ENCODE data around the gene CLIP3.
"Not testable (repeated sequence)": the region's sequence is repeated elsewhere in the genome, so short reads cannot be mapped to it uniquely, and the experiment has no call there.

The CLIP3 gene

DNA sequence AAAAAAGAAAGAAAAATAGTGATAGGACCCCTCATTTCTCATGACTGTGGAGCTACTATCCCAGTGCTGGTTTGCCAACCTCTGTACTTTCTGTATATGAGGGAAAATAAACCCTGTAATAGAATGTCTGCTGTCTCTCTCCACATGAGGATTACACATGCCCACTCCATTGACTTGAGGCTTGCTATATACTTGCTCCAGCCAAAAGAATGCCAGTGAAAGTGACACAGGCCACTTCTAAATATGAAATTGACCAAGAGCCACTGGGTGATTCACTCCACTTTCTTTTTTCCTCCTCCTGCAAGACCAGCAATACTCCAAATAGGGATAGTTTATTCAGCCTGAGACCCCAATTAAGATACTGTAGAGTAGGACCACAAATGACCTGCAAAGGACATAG, 15.2 kb upstream of the CLIP3 start:
- DNase-seq (ENCODE audit: low read depth in 2 of 2) = no peak

- DNase-seq (ENCODE audit: low read depth in 2 of 2) = no peak
Measured at GRCh38 chr19:36046443-36047050, 13.9 kb upstream of the CLIP3 start.

- no peak for DNase-seq (ENCODE audit: low read depth in 2 of 2)
Measured at GRCh38 chr19:36043952-36044351, 11.3 kb upstream of the CLIP3 start.

GRCh38 chr19:36041831-36042230, 9.2 kb upstream of the CLIP3 start:
- peak; percentile 85 to 88 for DNase-seq (ENCODE audit: low read depth in 2 of 2)

GRCh38 chr19:36041092-36041491, 8.4 kb upstream of the CLIP3 start:
- not testable (repeated sequence) for DNase-seq (ENCODE audit: low read depth in 2 of 2)

- no peak for DNase-seq (ENCODE audit: low read depth in 2 of 2)
Measured at GRCh38 chr19:36040495-36040894, 7.8 kb upstream of the CLIP3 start.

DNA sequence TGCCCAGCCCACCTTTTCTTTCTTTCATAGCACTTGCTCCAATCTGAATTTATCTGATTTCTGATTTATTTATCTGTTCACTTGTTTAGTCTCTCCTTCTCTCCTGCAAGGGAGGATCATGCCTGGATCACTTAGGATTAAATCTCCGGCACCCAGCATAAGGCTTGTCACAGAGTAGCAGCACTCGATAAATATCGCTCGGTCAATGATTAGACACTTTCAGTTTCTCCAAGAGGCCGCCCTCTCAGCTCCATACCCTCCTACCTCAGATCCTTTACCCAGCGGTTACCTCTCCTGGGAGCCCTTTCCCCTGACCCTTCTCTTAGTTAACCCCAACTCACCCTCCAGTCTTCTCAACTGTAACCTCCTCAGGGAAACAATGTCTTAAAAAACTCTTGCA, 1.4 kb downstream of the CLIP3 start:
- no peak for DNase-seq (ENCODE audit: low read depth in 2 of 2)

- DNase-seq (ENCODE audit: low read depth in 2 of 2) = no peak
Measured at GRCh38 chr19:36030264-36031148, 2.2 kb downstream of the CLIP3 start.

DNA sequence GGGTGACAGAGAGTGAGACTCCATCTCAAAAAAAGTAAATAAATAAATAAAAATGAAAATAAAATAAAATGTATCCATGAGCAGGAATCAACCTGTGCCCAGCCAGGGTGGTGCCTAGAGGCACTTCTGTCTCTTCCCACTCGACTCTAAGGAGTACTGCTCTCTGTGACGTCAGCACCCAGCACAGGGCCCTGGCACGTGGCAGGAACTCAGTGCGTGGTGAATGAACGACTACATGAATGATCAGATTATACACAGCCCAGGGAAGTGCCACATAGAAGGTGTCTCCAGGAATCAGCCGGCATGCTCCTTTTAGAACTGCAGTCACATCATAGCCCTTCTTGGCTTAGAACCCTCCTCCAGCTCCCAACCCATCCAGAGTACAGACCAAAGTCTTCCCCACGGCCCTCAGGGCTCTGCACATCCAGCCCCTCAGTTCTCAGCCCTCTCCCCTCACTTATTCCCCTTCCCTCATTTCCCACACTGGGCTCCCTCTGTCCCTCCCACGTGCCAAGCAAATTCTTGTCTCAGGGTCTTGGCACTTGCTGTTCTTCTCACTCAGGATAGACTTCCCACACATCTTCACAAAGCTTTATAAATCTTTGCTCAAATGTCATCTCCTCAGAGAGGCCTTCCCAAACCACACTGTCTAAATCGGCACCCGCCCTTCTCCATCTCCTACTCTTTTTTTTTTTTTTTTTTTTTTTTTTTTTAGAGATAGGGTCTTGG, 4.2 kb downstream of the CLIP3 start:
- DNase-seq (ENCODE audit: low read depth in 2 of 2) = no peak

DNA sequence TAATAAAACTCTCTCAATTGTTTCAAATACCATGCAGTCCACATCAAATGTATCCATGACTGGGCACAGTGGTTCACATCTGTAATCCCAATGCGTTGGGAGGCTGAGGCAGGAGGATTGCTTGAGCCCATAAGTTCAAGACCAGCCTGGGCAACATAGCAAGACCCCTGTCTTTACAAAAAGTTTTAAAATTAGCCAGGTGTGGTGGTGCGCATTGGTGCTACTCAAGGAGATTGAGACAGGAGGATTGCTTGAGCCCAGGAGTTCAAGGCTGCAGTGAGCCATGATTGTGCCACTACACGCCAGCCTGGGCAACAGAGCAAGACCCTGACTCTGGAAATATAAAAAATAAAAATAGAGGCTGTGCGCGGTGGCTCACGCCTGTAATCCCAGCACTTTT, 5.0 kb downstream of the CLIP3 start:
- DNase-seq (ENCODE audit: low read depth in 2 of 2) = no peak

DNA sequence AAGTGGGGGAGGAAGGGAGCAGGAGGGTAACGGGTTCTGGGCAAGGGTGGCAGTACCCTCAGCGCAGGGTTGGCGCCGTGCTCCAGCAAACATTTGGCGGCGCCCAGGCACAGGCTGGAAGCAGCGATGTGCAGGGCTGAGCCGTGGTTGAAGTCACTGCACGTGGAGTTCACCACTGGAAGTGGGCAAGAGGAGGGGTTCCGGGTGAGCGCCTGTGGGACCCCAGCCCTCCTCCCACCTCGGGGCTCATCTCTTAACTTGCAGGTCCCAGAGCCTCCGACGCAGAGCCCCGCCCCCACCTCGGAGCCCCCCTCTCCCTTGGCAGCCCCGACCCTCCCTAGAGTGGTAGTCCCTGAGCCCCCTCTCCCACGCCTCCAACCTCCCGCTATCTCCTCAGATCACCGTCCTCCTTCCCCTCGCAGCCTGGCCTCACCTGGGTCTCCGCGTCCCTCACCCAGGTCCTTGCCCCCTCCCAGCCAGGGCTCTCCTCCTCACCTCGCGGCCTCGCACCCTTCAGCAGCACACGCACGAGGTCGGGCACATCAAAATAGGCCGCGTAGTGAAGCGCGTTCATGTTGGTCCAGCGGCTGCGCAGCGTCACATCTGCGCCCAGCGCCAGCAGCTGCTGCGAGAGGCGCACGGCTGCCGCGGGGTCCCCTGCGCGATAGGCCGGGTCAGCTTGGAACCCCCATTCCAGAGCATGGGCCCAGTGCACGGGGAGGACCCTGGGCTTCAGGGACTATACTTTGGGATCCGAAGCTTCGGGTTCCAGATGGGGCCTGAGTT, 6.4 kb downstream of the CLIP3 start:
- DNase-seq (ENCODE audit: low read depth in 2 of 2) = no peak

DNA sequence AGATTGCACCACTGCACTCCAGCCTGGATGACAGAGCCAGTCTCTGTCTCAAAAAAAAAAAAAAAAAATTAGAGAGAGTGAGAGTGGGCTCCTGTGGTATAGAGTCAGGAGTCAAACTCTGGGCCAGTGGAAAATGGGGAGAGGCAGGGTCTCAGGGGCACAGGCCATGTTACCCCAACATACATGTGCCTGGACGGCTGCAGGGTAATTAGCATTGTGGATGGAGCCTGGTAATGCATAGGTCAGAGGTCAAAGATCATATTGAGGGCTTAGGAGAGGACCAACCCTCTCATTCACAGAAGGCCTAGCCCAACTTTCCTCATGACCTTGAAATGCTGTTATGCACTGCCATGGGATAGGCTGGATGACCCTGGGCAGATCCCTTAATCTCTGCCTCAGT, 7.1 kb downstream of the CLIP3 start:
- no peak for DNase-seq (ENCODE audit: low read depth in 2 of 2)

- no peak for DNase-seq (ENCODE audit: low read depth in 2 of 2)
Measured at GRCh38 chr19:36023432-36023831, 9.2 kb downstream of the CLIP3 start.

- no peak for DNase-seq (ENCODE audit: low read depth in 2 of 2)
Measured at GRCh38 chr19:36019061-36019670, 13.5 kb downstream of the CLIP3 start.

DNA sequence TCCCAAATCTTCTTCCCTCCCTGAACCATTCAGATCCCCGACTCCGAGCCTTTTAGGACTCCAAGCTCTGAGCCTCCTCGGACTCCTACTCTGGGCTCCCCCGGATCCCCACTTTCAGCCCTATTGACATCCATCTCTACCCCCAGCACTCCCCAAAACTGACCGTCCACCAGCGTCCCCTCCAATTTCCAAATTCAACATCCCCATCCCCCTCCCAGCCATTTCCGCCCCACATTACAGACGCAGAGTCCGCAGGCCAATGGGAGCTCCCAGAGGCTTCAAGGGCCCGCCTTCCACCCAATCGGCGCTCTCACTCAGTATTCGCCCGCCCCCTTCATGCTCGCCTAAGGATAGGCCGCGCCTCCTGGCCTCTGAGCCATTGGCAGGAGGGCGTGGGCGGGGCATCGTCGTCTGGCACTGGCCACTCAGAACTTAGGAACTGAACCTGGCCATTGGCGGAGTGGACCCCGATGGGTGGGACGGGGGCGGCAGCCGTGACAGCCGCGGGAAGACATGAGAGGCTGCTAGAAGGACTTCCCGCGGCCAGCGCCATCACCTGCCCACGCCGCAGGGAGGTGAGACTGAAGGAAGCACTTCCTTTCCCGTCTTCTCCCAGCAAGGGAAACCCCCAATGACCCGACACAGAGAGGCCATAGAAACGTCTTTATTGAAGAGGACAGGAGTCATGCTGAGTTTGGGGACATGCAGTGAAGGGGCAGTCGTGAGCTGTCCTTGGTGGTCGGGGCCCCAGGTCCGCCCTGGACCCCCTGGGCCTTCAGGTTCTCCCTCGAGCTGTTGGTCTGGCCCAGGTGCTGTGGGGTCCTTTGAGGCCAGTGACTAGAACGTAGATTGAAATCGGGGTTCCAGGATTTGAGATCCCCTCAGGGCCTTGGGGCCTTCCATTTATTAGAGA, 18.4 kb downstream of the CLIP3 start, which contains the start of gene ALKBH6:
ALKBH6 (minus strand) TSS at position 202 of the 913 bp plus-strand sequence. CDS start 816 bp downstream, outside the sequence.
- peak; percentile 94 to 95 for DNase-seq (ENCODE audit: low read depth in 2 of 2)

DNA sequence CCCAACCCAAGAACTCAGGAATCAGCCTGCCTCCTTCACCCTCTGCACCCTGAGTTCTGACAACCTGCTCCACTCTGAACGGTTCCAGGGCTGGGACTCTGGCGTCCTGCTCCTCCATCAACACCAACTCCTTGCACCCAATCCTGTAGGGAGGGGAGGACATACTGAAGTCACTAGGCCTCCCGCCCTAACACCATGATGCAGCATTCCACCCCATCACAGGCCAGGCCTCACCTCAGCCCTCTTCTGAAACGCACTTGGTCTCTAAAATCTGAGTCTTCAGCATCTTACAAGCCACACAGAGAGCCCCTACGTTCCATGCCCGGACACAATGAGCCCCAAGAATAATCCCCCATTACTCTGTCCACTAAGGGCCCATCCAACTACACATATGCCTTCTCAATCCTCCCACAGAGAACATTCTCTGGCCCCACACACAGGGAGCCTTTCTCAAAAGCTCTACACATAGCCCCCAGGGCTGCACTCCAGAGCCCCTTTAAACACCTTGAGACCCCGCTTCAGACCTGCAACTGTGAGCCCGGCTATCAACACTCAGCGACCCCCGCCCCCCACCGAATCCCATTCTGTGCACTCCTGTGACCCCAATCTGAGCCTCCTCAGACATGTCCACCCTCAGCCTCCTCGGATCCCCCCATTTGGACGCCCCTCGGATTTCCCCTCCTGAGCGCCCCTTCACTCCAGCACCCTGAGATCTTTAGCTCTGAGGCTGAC, 19.2 kb downstream of the CLIP3 start:
- DNase-seq (ENCODE audit: low read depth in 2 of 2) = no peak

- no peak for DNase-seq (ENCODE audit: low read depth in 2 of 2)
Measured at GRCh38 chr19:36010402-36010801, 22.3 kb downstream of the CLIP3 start.

- no peak for DNase-seq (ENCODE audit: low read depth in 2 of 2)
Measured at GRCh38 chr19:36009633-36010379, 22.9 kb downstream of the CLIP3 start.

GRCh38 chr19:36009220-36009619, 23.5 kb downstream of the CLIP3 start:
- peak in 1 of 2 experiments; percentile 13 for DNase-seq (ENCODE audit: low read depth in 2 of 2)
